Activated CD8-positive, alpha-beta T cell treated with anti-CD3 and anti-CD28 coated beads for 36 hours (primary cell): ENCODE measurements around the gene GAS6. TPM values are rescaled to one million over a fixed set of nuclear protein-coding genes. Genes with fewer than 3 reads are reported as not detected.

Experiments
- ATAC-seq: fragments of 200-7000 bp; cut with Tn5 transposase; one replicate; pipeline ENCODE4 v1.10.0; 2021; ENCODE audit warnings: mild to moderate bottlenecking, moderate library complexity
- CTCF ChIA-PET: fragments of 350-600 bp; sonication (Branson Sonifier 250); formaldehyde crosslinking; loops from one replicate; lab custom pipeline; 2021; ENCODE audit warnings: antibody characterized with exemption; lab: Charles Lee
- POLR2A ChIA-PET: fragments of 350-600 bp; sonication (Branson Sonifier 250); formaldehyde crosslinking; loops from one replicate; lab custom pipeline; 2021; ENCODE audit warnings: antibody characterized with exemption; lab: Charles Lee
- DNase-seq: peaks from one replicate; pipeline ENCODE4 v3.0.0-alpha.2; 2020
- H3K27ac Mint-ChIP-seq: one replicate; pipeline ENCODE4 v1.8.0; 2021; ENCODE audit warnings: mild to moderate bottlenecking, mixed read lengths
- H3K27me3 Mint-ChIP-seq: one replicate; pipeline ENCODE4 v1.8.0; 2021; ENCODE audit warnings: mixed read lengths
- H3K36me3 Mint-ChIP-seq: one replicate; pipeline ENCODE4 v1.8.0; 2021; ENCODE audit warnings: low read depth, mixed read lengths
- H3K4me1 Mint-ChIP-seq: one replicate; pipeline ENCODE4 v1.8.0; 2021; ENCODE audit warnings: low read depth, mixed read lengths
- H3K4me3 Mint-ChIP-seq: one replicate; pipeline ENCODE4 v1.8.0; 2021; ENCODE audit warnings: mild to moderate bottlenecking, moderate library complexity, mixed read lengths
- H3K9me3 Mint-ChIP-seq: one replicate; pipeline ENCODE4 v1.8.0; 2021; ENCODE audit warnings: mixed read lengths
- intact Hi-C: fragments of 100-400 bp; cut with micrococcal nuclease; formaldehyde crosslinking; loops from one replicate; pipeline ENCODE4 v1.10.0; 2022
- total RNA-seq, 2 experiments: library from RNA; stranded (reverse); gene quantifications; one replicate each; pipeline ENCODE4 v1.2.3, GENCODE V29; 2021
- TF ChIP-seq, protein P1 (sequence below): fragments of 200-600 bp; IDR thresholded peaks from one replicate; pipeline ENCODE4 v1.8.0; 2022; ENCODE audit warnings: antibody characterized with exemption, mild to moderate bottlenecking

GAS6 gene
- total RNA-seq, 2 experiments from 2014 or later: 0.23 to 0.25 TPM

DNA sequence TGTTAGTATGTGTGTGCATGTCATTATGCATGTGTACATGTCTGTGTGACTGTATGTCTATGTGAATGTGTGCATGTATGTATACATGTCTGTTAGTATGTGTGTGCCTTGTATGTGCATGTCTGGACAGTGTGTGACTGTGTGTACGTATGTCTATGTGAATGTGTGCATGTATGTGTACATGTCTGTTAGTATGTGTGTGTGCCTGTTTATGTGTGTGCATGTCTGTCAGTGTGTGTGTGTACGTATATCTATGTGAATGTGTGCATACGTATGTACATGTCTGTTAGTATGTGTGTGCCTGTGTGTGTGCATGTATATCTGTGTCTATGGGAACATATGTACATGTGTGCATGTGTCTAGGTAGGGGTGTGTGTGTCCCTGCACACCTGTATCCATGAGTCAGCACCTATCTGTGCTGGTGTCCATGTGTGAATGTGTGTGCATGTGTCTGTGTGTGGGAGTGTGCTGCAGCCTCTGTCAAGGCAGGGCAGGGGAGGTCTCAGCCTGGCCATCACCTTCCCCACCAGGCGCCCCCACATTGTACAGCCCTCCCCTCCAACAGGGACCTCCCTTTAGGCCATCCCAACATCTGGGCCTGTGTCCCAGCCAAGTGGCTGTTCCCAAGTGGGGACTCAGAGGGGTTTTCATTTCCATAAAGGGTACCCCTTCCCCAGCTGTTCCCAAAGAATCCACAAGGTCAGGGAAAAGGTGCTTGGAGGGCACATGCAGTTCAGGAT is 4.4 kb downstream of the GAS6 start:
- Mint-ChIP-seq H3K4me3 (no peak overlapping the region), H3K36me3 (no peaks in the 10 kb centered on the region), H3K27me3 (peaks cover 23% of the 10 kb centered on the region), H3K27ac (no peak overlapping the region), H3K4me1 (peaks cover 13% of the 10 kb centered on the region), H3K9me3 (peaks cover 5% of the 10 kb centered on the region)
- no peak for ATAC-seq
- POLR2A ChIA-PET: no interaction called here
- TF ChIP-seq, protein P1, sequence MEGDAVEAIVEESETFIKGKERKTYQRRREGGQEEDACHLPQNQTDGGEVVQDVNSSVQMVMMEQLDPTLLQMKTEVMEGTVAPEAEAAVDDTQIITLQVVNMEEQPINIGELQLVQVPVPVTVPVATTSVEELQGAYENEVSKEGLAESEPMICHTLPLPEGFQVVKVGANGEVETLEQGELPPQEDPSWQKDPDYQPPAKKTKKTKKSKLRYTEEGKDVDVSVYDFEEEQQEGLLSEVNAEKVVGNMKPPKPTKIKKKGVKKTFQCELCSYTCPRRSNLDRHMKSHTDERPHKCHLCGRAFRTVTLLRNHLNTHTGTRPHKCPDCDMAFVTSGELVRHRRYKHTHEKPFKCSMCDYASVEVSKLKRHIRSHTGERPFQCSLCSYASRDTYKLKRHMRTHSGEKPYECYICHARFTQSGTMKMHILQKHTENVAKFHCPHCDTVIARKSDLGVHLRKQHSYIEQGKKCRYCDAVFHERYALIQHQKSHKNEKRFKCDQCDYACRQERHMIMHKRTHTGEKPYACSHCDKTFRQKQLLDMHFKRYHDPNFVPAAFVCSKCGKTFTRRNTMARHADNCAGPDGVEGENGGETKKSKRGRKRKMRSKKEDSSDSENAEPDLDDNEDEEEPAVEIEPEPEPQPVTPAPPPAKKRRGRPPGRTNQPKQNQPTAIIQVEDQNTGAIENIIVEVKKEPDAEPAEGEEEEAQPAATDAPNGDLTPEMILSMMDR: no peak
- DNase-seq: no peak
- intact Hi-C loops: no loop called here
- CTCF ChIA-PET: no interaction called here

DNA sequence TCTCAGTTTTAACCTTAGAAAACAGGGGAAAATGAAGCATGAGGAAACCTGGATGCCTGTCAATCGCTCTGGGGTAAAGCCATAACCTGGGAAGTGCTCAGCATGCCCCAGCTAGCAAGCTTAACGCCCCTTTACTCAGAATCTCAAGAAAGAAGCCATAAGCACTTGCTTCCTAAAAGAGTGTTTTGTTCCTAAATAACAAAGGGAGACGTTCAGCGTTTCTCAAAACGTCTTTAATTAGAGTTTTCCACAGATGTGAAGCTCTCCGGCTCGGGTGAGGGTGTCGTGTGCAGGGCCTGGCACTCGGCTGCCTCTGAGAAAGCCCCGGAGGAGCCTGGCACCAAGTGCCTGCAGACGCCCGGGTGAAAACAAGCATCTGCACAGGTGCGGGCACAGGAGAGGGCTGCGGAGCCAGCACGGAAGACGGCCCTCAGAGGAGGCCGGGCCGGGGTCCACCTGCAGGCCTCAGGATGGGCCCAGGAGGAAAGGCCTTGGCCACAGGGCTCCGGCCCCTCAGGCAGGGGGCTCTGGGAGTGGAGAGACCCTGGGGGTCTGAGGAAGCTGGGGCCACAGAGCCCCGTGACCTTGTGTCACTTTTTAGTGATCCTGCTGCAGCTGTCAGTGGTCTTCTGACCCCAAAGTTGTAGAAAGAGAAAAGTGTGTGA is 6.2 kb downstream of the GAS6 start:
- ATAC-seq: no peak
- POLR2A ChIA-PET: no interaction called here

DNA sequence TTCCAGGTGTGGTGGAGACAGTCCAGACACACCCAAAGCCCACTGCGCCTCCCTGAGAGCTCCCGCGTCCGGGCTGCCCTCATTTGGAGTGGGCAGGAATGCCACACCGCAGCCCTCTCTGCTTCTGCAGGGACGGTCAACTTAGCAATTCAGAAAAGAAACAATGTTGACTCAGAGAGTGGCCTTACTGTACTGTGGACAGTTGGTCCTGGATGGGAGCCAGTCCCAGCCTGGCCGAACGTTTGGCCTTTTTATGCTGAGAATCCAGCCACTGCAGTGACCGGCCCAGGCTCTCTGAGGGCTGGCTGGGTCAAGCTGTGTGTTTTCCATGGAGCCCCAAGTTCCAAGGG is 7.2 kb downstream of the GAS6 start:
- Mint-ChIP-seq H3K36me3 (no peaks in the 10 kb centered on the region), H3K9me3 (peaks cover 5% of the 10 kb centered on the region), H3K27me3 (peaks cover 13% of the 10 kb centered on the region), H3K4me1 (peaks cover 19% of the 10 kb centered on the region), H3K4me3 (no peak overlapping the region), H3K27ac (no peak overlapping the region)
- TF ChIP-seq, protein P1: no peak
- CTCF ChIA-PET: interaction anchor here (0.7 kb wide), 1 partner anchor 277 kb away, joined by 3 read pairs; no protein-coding TSS in a partner anchor
- no peak for ATAC-seq
- intact Hi-C loops: no loop called here
- DNase-seq: no peak
- POLR2A ChIA-PET: no interaction called here

More for the DNA sequence above, 6.2 kb downstream of the GAS6 start:
- Mint-ChIP-seq H3K4me1 (peaks cover 21% of the 10 kb centered on the region), H3K36me3 (no peaks in the 10 kb centered on the region), H3K27me3 (peaks cover 20% of the 10 kb centered on the region), H3K27ac (no peak overlapping the region), H3K4me3 (no peak overlapping the region), H3K9me3 (peaks cover 5% of the 10 kb centered on the region)
- TF ChIP-seq, protein P1: no peak
- CTCF ChIA-PET: interaction anchor here (0.7 kb wide), 1 partner anchor 278 kb away, joined by 3 read pairs; no protein-coding TSS in a partner anchor
- intact Hi-C loops: no loop called here
- no peak for DNase-seq

DNA sequence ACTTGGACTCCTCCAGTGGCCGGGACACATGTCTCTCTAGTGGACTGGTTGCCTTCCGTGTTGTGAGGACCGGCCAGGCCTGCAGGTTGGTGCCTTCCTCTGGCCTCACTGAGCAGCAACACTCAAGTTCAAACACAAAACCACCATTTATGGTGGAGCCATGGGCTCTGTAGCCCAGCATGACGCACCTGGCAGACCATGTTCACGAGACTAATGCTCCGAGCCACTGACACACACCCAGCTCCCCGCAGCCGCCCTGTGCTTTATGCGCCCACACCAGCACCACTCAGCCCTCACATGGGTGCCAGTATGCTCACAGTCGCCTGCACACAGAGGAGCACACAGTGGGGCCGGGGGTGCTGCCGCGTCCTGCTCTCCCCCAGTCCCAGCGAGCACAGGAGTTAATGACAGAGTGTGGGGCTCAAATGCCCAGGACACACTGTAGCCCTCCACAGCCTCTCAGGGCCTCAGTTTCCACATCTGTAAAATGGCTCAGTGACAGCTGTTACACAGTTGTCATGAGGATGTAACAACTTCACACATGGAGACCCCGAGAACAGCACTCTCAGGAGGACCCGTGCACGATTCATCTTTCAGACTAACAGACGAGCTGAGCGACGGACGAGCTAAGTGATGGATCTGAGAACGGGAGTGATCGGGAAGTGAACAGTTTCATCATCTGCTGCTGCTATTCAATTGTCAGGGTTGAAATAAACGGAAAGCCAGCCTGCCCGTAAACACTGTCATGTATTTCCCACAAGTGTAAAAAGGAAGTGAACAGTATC is 7.8 kb downstream of the GAS6 start:
- H3K9me3 Mint-ChIP-seq: peaks cover 5% of the 10 kb centered on the region
- CTCF ChIA-PET: interaction anchor here (1.4 kb wide), 1 partner anchor 16 kb away, joined by 3 read pairs; no protein-coding TSS in a partner anchor
- TF ChIP-seq, protein P1: no peak
- H3K27me3 Mint-ChIP-seq: peaks cover 9% of the 10 kb centered on the region
- H3K4me3 Mint-ChIP-seq: no peak overlapping the region
- no peak for ATAC-seq
- no peak for DNase-seq
- no peak overlapping the region for H3K27ac Mint-ChIP-seq
- no peaks in the 10 kb centered on the region for H3K36me3 Mint-ChIP-seq
- intact Hi-C loops: no loop called here
- POLR2A ChIA-PET: no interaction called here
- H3K4me1 Mint-ChIP-seq: peaks cover 19% of the 10 kb centered on the region
